Lower lobe of right lung (tissue), 2 donors: ENCODE data around the gene FAM107B. TPM values are rescaled to one million over a fixed set of nuclear protein-coding genes. Genes with fewer than 3 reads are reported as not detected.

Experiments used
- ATAC-seq, 2 donors: fragments of 200-7000 bp; cut with Tn5 transposase; one replicate each; pipeline ENCODE4 v1.9.1; 2020 to 2022; ENCODE audit warnings: mild to moderate bottlenecking in 2 of 2, moderate library complexity in 2 of 2
- DNase-seq: peaks from one replicate; pipeline ENCODE4 v3.0.0-alpha.2; 2020
- H3K27ac ChIP-seq: fragments of 200-600 bp; one replicate; pipeline ENCODE4 v1.8.0; 2022
- H3K27me3 ChIP-seq: fragments of 200-600 bp; one replicate; pipeline ENCODE4 v1.8.0; 2022; ENCODE audit warnings: low read depth
- H3K36me3 ChIP-seq: fragments of 200-600 bp; one replicate; pipeline ENCODE4 v1.8.0; 2022; ENCODE audit warnings: mild to moderate bottlenecking
- H3K4me1 ChIP-seq: fragments of 200-600 bp; one replicate; pipeline ENCODE4 v1.8.0; 2022
- H3K4me3 ChIP-seq: fragments of 200-600 bp; one replicate; pipeline ENCODE4 v1.8.0; 2022; ENCODE audit warnings: mild to moderate bottlenecking
- H3K9me3 ChIP-seq: fragments of 200-600 bp; one replicate; pipeline ENCODE4 v1.8.0; 2022
- CTCF ChIP-seq: fragments of 200-600 bp; IDR thresholded peaks from one replicate; pipeline ENCODE4 v1.8.0; 2022; ENCODE audit warnings: antibody characterized with exemption, mild to moderate bottlenecking
- intact Hi-C: fragments of 100-400 bp; cut with DNase I; formaldehyde crosslinking; loops from one replicate; pipeline ENCODE4 v1.11.0; 2022
- total RNA-seq: library from RNA; stranded (reverse); fragmentation: NEBNext Ultra II Directional; extraction: Animal tissue kit (Norgen Biotek cat#: 25700); gene quantifications from one replicate; pipeline ENCODE4 v1.2.1, GENCODE V29; 2021
- donor health status: DM: no; HTN: yes; CAD: no; lungs with severe emphysema.

FAM107B gene
- total RNA-seq, 1 donor from 2014 or later = 75.4 TPM

GRCh38 chr10:14654821-14655382 lies 119.8 kb downstream of the FAM107B start:
- ATAC-seq (no peak), DNase-seq (no peak)
- intact Hi-C loops = no loop called here
- no peak overlapping the region for H3K4me3 ChIP-seq
- H3K9me3 ChIP-seq = no peaks in the 10 kb centered on the region
- no peak for TF ChIP-seq CTCF
- no peaks in the 10 kb centered on the region for H3K36me3 ChIP-seq
- H3K27me3 ChIP-seq = no peaks in the 10 kb centered on the region
- peaks cover 32% of the 10 kb centered on the region for H3K4me1 ChIP-seq
- no peak overlapping the region for H3K27ac ChIP-seq

GRCh38 chr10:14653271-14654161 lies 121.2 kb downstream of the FAM107B start:
- ATAC-seq = peak; percentile 89 to 94
- H3K27me3 ChIP-seq = no peaks in the 10 kb centered on the region
- H3K4me1 ChIP-seq = peaks cover 25% of the 10 kb centered on the region
- DNase-seq = no peak
- TF ChIP-seq CTCF = no peak
- no peaks in the 10 kb centered on the region for H3K9me3 ChIP-seq
- H3K36me3 ChIP-seq = no peaks in the 10 kb centered on the region
- H3K4me3 ChIP-seq = no peak overlapping the region
- peak overlapping the region; percentile 72 for H3K27ac ChIP-seq
- intact Hi-C loops = no loop called here

- Histone ChIP-seq H3K27me3 (no peaks in the 10 kb centered on the region), H3K27ac (peak overlapping the region; percentile 72), H3K9me3 (no peaks in the 10 kb centered on the region), H3K36me3 (no peaks in the 10 kb centered on the region), H3K4me1 (peaks cover 26% of the 10 kb centered on the region), H3K4me3 (no peak overlapping the region)
- no peak for ATAC-seq
- no peak for TF ChIP-seq CTCF
- intact Hi-C loops = no loop called here
- DNase-seq = no peak
Measured at GRCh38 chr10:14652816-14653215, 121.9 kb downstream of the FAM107B start.

GRCh38 chr10:14652067-14652466 lies 122.6 kb downstream of the FAM107B start:
- no peak overlapping the region for H3K4me3 ChIP-seq
- DNase-seq (no peak), ATAC-seq (no peak)
- intact Hi-C loops = no loop called here
- no peaks in the 10 kb centered on the region for H3K27me3 ChIP-seq
- TF ChIP-seq CTCF = no peak
- H3K4me1 ChIP-seq = peaks cover 32% of the 10 kb centered on the region
- no peaks in the 10 kb centered on the region for H3K36me3 ChIP-seq
- no peaks in the 10 kb centered on the region for H3K9me3 ChIP-seq
- no peak overlapping the region for H3K27ac ChIP-seq

DNA sequence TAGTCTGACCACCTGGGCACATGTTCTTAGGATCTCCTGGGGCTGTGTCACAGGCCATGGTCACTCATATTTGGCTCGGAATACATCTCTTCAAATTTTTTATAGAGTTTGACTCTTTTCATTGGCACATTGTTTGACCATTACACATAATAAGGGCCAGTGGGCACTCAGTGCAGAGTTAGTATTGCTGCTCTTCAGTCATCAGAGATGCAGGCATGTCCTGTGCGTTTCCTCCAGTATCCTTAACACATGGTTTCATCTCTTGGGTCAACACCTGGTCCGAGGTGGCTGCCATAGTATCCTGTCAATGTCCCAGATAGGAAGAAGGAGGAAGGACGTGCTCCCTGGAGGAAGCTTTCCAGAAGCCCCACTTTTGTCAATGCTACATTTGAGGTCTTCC lies 125.0 kb downstream of the FAM107B start:
- TF ChIP-seq CTCF = no peak
- ATAC-seq (no peak), DNase-seq (no peak)
- Histone ChIP-seq H3K4me3 (no peak overlapping the region), H3K27ac (no peak overlapping the region), H3K4me1 (peaks cover 31% of the 10 kb centered on the region), H3K36me3 (no peaks in the 10 kb centered on the region), H3K27me3 (no peaks in the 10 kb centered on the region), H3K9me3 (no peaks in the 10 kb centered on the region)
- intact Hi-C loops = no loop called here
